HepG2 (cell line): ENCODE measurements around the gene MEG3. TPM values are rescaled to one million over a fixed set of nuclear protein-coding genes. Genes with fewer than 3 reads are reported as not detected.
A peak's percentile ranks its signal among the peaks of the same experiment; 100 is the strongest.

ENCODE experiments used
- GABPB1 ChIP-seq: IDR thresholded peaks from 2 replicates; pipeline ENCODE4 v1.6.1; 2016; ENCODE audit warnings: mild to moderate bottlenecking, missing genetic modification reagents, moderate library complexity, missing compliant biosample characterization
- HNF4G ChIP-seq, 2 experiments: sonication (generic) in 1 of 2; formaldehyde crosslinking in 1 of 2; IDR thresholded peaks; 2 replicates each; pipeline versions ENCODE4 v1.4.0 to v1.6.1; 2011 to 2020; ENCODE audit warnings: borderline replicate concordance in 2 of 2, low read depth in 2 of 2, mild to moderate bottlenecking in 2 of 2, low read length in 1 of 2, missing genetic modification reagents in 1 of 2, moderate library complexity in 1 of 2
- HNRNPK ChIP-seq: fragments of 200-400 bp; formaldehyde crosslinking; IDR thresholded peaks from 2 replicates; pipeline ENCODE4 v1.6.1; 2018; ENCODE audit warnings: low read length, low read depth, moderate library complexity, mild to moderate bottlenecking; ENCODE audit not compliant: poor library complexity, severe bottlenecking
- ISX ChIP-seq: sonication (generic); formaldehyde crosslinking; conservative IDR thresholded peaks from 2 replicates; pipeline ENCODE4 v1.5.0; 2020; ENCODE audit warnings: missing genetic modification reagents
- ZFYVE20 ChIP-seq: sonication (generic); formaldehyde crosslinking; IDR thresholded peaks from 2 replicates; pipeline ENCODE4 v1.8.0; 2023; ENCODE audit warnings: low read depth, mild to moderate bottlenecking, moderate library complexity, missing genetic modification reagents, borderline replicate concordance
- ZMAT3 ChIP-seq: sonication (generic); formaldehyde crosslinking; conservative IDR thresholded peaks from 2 replicates; pipeline ENCODE4 v1.7.0; 2021; ENCODE audit warnings: missing genetic modification reagents
- ZNF264 ChIP-seq: sonication (generic); formaldehyde crosslinking; IDR thresholded peaks from 2 replicates; pipeline ENCODE4 v1.4.0; 2020; ENCODE audit warnings: missing genetic modification reagents
- ZNF317 ChIP-seq: sonication (generic); formaldehyde crosslinking; IDR thresholded peaks from 2 replicates; pipeline ENCODE4 v1.5.0; 2020; ENCODE audit warnings: mild to moderate bottlenecking, missing genetic modification reagents
- ZNF614 ChIP-seq: IDR thresholded peaks from 2 replicates; pipeline ENCODE4 v1.6.1; 2018; ENCODE audit warnings: missing biosample characterization, missing genetic modification reagents, inconsistent platforms, borderline replicate concordance
- ZNF737 ChIP-seq: sonication (generic); formaldehyde crosslinking; IDR thresholded peaks from 2 replicates; pipeline ENCODE4 v1.5.0; 2020; ENCODE audit warnings: missing genetic modification reagents, mild to moderate bottlenecking, borderline replicate concordance
- ZNF746 ChIP-seq: sonication (generic); formaldehyde crosslinking; IDR thresholded peaks from 2 replicates; pipeline ENCODE4 v1.8.0; 2022; ENCODE audit warnings: mild to moderate bottlenecking, missing genetic modification reagents
- ZNF75D ChIP-seq: sonication (generic); formaldehyde crosslinking; IDR thresholded peaks from 2 replicates; pipeline ENCODE4 v1.8.1; 2023; ENCODE audit warnings: missing genetic modification reagents, mild to moderate bottlenecking, borderline replicate concordance
- polyA plus RNA-seq, 8 experiments: library from polyadenylated mRNA; depleted of rRNA in 3 of 8; stranded (reverse) in 7 of 8; unstranded in 1 of 8; fragments of >200 nt; fragmentation: Illumina TruSeq in 4 of 8; extraction: Trizol in 4 of 8; gene quantifications; 2 replicates each; pipeline versions ENCODE4 v1.2.1 to v1.2.3, GENCODE V29; 2011 to 2016; ENCODE audit warnings: low read depth in 4 of 8, missing spikeins in 1 of 8, mixed read lengths in 1 of 8; ENCODE audit not compliant: insufficient read depth in 1 of 8
- total RNA-seq, 5 experiments: library from RNA; depleted of rRNA; stranded (reverse); fragments of >200 nt; fragmentation: Illumina TruSeq; extraction: Trizol; gene quantifications; 2 replicates each; pipeline ENCODE4 v1.2.3, GENCODE V29; 2016; ENCODE audit warnings: low read depth in 1 of 5
- TF ChIP-seq, protein P1 (sequence below): sonication (generic); formaldehyde crosslinking; IDR thresholded peaks from 2 replicates; pipeline ENCODE4 v1.9.0; 2022; ENCODE audit warnings: missing genetic modification reagents, mild to moderate bottlenecking, borderline replicate concordance
- TF ChIP-seq, protein P2 (sequence below): sonication (generic); formaldehyde crosslinking; IDR thresholded peaks from 2 replicates; pipeline ENCODE4 v1.4.0; 2020; ENCODE audit warnings: missing genetic modification reagents
- TF ChIP-seq, protein P3 (sequence below): sonication (generic); formaldehyde crosslinking; IDR thresholded peaks from 2 replicates; pipeline ENCODE4 v1.4.0; 2020; ENCODE audit warnings: mild to moderate bottlenecking, missing genetic modification reagents
- TF ChIP-seq, protein P4 (sequence below): sonication (generic); formaldehyde crosslinking; IDR thresholded peaks from 2 replicates; pipeline ENCODE4 v1.8.1; 2023; ENCODE audit warnings: mild to moderate bottlenecking, missing genetic modification reagents, borderline replicate concordance
- TF ChIP-seq, protein P5 (sequence below): sonication (generic); formaldehyde crosslinking; IDR thresholded peaks from 2 replicates; pipeline ENCODE4 v1.4.0; 2020; ENCODE audit warnings: missing genetic modification reagents, borderline replicate concordance
- TF ChIP-seq, protein P6 (sequence below): sonication (generic); formaldehyde crosslinking; IDR thresholded peaks from 2 replicates; pipeline ENCODE4 v1.4.0; 2020; ENCODE audit warnings: missing genetic modification reagents
- TF ChIP-seq, protein P7 (sequence below): IDR thresholded peaks from 2 replicates; pipeline ENCODE4 v1.6.1; 2016; ENCODE audit warnings: low read depth, borderline replicate concordance

MEG3 gene
- total and polyA plus RNA-seq, 2 of the 13 experiments (the other 11 are each of a cell fraction or from before 2014, with no cell fraction given) = 0.17 TPM; not detected in 1

DNA sequence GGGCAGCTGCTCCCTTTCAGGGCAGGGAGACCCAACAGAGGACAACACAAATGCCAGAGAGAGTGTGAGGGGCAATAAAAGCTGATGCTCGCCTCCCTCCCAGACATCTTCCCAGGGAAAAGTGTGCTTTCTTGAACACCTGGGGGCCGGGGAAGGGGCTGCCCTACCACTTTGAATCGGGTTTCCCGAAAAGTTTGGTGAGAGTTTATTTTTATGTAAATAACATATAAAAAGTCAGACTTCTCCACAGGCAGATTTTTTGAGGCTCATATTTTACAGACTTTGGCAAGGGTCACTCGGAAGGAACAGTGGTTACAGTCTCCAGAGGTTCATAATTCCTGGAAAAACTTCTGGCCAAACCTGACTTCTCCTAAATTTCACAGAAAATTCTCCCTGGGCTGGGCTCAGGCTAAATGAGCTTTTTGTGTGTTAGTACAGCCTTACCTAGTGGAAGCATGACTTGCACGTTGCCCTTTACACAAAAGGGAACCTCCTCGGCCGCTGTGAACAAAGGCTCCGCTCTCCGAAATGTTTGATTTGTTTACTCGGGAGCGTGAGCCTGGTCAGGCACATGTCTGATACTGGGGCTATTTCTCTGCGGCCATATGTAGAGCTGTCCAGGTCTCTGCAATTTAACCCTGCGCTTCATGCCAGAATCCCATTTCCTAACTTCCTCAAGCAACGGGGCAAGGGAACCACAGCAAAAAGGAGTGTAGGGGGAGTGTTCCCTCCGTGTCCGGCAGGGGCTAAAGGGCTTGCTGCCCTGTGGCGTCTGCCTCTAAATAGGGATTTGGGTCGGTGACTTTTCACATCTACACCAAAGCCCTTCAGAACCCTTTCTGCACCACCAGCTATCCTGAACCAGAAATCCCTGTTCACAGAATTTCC, 74.2 kb downstream of the MEG3 start (continued):
- TF ChIP-seq, protein P1, sequence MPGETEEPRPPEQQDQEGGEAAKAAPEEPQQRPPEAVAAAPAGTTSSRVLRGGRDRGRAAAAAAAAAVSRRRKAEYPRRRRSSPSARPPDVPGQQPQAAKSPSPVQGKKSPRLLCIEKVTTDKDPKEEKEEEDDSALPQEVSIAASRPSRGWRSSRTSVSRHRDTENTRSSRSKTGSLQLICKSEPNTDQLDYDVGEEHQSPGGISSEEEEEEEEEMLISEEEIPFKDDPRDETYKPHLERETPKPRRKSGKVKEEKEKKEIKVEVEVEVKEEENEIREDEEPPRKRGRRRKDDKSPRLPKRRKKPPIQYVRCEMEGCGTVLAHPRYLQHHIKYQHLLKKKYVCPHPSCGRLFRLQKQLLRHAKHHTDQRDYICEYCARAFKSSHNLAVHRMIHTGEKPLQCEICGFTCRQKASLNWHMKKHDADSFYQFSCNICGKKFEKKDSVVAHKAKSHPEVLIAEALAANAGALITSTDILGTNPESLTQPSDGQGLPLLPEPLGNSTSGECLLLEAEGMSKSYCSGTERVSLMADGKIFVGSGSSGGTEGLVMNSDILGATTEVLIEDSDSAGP (CRISPR knock-in tag) = 0 out of 2 replicates have a peak, but pooled peaks have one; percentile 43
- TF ChIP-seq, protein P2, sequence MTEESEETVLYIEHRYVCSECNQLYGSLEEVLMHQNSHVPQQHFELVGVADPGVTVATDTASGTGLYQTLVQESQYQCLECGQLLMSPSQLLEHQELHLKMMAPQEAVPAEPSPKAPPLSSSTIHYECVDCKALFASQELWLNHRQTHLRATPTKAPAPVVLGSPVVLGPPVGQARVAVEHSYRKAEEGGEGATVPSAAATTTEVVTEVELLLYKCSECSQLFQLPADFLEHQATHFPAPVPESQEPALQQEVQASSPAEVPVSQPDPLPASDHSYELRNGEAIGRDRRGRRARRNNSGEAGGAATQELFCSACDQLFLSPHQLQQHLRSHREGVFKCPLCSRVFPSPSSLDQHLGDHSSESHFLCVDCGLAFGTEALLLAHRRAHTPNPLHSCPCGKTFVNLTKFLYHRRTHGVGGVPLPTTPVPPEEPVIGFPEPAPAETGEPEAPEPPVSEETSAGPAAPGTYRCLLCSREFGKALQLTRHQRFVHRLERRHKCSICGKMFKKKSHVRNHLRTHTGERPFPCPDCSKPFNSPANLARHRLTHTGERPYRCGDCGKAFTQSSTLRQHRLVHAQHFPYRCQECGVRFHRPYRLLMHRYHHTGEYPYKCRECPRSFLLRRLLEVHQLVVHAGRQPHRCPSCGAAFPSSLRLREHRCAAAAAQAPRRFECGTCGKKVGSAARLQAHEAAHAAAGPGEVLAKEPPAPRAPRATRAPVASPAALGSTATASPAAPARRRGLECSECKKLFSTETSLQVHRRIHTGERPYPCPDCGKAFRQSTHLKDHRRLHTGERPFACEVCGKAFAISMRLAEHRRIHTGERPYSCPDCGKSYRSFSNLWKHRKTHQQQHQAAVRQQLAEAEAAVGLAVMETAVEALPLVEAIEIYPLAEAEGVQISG (CRISPR knock-in tag) = peak; percentile 46; the same call in 1 of the 2 replicates
- no peak for TF ChIP-seq ZNF264
- no peak for TF ChIP-seq ZNF737 (CRISPR knock-in tag)
- no peak; the same call in 1 of the 2 replicates for TF ChIP-seq ZNF614
- TF ChIP-seq ZMAT3 (CRISPR knock-in tag) = peak; percentile 32; the same call in 1 of the 2 replicates
- TF ChIP-seq ZNF746 (CRISPR knock-in tag) = no peak
- TF ChIP-seq, protein P3, sequence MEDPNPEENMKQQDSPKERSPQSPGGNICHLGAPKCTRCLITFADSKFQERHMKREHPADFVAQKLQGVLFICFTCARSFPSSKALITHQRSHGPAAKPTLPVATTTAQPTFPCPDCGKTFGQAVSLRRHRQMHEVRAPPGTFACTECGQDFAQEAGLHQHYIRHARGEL = no peak
- TF ChIP-seq ZFYVE20 (CRISPR knock-in tag) = no peak
- TF ChIP-seq, protein P4, sequence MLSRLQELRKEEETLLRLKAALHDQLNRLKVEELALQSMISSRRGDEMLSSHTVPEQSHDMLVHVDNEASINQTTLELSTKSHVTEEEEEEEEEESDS (CRISPR knock-in tag) = 0 out of 2 replicates have a peak, but pooled peaks have one; percentile 75
- TF ChIP-seq HNRNPK = no peak
- TF ChIP-seq GABPB1 (CRISPR knock-in tag) = peak; percentile 10; the same call in 1 of the 2 replicates
- no peak for TF ChIP-seq ISX (CRISPR knock-in tag)
- no peak for TF ChIP-seq ZNF317 (CRISPR knock-in tag)
- TF ChIP-seq, protein P5, sequence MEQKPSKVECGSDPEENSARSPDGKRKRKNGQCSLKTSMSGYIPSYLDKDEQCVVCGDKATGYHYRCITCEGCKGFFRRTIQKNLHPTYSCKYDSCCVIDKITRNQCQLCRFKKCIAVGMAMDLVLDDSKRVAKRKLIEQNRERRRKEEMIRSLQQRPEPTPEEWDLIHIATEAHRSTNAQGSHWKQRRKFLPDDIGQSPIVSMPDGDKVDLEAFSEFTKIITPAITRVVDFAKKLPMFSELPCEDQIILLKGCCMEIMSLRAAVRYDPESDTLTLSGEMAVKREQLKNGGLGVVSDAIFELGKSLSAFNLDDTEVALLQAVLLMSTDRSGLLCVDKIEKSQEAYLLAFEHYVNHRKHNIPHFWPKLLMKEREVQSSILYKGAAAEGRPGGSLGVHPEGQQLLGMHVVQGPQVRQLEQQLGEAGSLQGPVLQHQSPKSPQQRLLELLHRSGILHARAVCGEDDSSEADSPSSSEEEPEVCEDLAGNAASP (CRISPR knock-in tag) = peak; percentile 28; the same call in 1 of the 2 replicates
- TF ChIP-seq, protein P6, sequence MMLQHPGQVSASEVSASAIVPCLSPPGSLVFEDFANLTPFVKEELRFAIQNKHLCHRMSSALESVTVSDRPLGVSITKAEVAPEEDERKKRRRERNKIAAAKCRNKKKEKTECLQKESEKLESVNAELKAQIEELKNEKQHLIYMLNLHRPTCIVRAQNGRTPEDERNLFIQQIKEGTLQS (CRISPR knock-in tag) = no peak
- TF ChIP-seq ZNF75D = no peak
- TF ChIP-seq HNF4G (IDR thresholded peaks at IDR 0.05; ENCODE audit: borderline replicate concordance, low read depth, low read length) = peak; percentile 58; the same call in 1 of the 2 replicates
- no peak for TF ChIP-seq HNF4G (CRISPR knock-in tag; IDR thresholded peaks at IDR 0.05; ENCODE audit: borderline replicate concordance, low read depth)
- TF ChIP-seq, protein P7, sequence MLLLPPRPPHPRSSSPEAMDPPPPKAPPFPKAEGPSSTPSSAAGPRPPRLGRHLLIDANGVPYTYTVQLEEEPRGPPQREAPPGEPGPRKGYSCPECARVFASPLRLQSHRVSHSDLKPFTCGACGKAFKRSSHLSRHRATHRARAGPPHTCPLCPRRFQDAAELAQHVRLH (CRISPR knock-in tag) = no peak; the same call in 1 of the 2 replicates
